NCI-H524 (cell line): Measurements from ENCODE around the gene OTX2.

Source experiments
- DNase-seq, 2 experiments: peaks; one replicate each; lab custom pipeline; 2025; lab: John Stamatoyannopoulos, UW

The OTX2 gene

DNA sequence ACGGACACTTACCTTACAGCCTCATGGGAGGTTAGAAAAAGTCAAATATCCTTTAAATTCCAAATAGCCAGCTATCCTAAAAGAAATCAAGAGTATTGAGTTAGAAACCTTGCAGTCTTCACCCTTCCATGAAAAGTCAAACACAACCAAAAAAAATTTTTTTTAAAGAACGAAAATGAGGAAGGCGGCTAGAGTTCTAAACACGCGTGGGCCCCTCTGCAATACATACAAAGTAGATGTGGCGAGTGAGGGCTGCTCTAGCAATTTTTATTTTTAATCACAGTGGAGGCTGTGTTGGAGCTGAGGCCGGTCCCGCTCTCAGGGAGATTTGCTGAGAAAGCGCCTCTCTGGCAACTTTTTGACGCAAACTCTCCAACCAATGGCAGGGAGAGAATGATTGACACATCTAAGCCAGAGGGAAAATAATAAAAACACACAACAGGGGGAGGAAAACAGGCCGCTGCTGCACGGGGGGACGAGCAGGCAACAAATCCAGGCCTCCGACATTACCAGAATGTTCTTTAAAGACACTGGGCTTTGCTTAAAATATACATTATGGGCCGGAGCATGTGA is at the start of gene OTX2:
OTX2 (minus strand) TSS at position 333 of the 573 bp plus-strand sequence. CDS start 5,023 bp downstream, outside the sequence.
- peak; percentile 94 to 98 for DNase-seq

DNA sequence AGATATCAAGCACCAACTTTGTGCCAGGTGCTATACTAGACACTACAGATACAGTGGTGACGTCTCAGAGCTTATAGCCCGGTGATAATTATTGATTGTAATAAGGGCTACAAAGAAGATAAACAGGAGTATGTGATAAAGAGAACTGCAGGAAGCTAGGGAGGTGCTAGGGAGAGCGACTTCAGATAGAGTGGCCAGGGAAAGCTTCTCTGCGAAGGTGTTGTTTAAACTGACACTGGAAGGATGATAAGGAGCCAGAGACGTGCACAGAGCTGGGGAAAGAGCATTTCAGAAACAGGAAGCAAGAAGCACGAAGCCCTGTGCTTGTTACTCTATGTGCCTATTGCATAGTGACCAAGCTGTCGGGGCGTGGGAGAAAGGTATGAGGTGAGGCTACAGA is 48.1 kb upstream of the OTX2 start:
- no peak for DNase-seq

DNA sequence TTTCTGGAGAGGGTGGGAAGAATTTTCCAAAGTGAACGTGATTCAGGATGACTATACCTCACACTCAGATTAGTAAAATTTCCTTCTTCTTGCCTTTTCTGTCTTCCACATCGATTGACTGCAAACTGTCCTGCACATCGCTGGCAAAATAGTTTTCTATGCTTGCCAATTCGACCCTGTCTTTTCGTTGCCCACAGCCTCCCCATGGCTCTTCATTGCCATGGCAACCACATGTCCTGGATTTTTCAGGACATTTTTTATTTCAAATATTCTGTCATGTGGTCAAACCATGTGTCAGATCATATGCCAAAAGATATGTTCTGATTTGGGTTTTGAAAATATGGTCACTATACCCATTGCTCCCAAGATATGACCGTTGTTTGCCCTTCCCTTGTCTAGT is 46.9 kb upstream of the OTX2 start:
- DNase-seq = no peak

DNA sequence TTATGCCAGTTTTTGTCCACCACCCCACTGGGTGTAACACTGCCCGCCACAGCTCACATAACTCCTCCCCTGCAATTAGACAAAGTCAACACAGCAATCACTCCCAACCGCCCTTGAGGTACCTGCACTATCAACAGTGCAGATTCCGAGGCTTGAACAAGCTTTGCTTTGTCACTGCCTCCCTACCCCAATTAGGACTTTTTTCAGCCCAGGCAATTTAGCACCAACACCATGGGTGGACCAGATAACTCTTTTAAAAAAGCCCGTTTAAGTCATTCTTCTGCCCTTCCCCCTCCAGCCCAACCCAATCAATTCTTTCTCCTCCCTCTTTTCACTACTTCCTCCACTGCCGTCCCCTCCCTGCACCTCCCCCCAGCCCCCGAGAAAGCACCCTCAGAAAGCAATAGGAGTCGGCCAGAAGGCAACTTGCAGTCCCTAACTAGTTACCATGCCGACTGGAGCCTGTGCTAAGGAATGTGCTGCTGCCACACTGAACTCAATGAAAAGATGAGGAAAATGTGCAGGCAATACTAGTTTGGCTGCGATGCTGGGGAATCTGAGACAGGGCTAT is 45.7 kb upstream of the OTX2 start:
- no peak for DNase-seq

DNA sequence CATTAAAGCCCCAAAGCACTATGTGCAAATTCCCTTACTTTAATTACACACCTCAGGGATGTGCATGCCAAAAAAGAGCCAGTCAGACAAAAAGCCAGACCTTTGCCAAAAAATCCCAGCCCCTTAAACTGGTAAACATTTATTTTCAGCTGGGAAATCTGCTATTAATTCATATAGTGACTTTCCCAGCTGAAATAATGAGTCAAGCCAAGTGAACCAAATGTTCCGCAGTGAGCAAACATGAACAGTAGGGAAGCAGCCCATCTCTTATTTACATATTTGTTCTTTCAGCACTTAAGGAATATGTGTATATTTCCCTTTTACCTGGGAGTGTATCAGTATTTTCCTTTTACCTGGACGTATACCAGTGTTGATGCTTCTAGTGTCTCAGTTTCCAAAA is 44.0 kb upstream of the OTX2 start:
- DNase-seq = no peak

DNA sequence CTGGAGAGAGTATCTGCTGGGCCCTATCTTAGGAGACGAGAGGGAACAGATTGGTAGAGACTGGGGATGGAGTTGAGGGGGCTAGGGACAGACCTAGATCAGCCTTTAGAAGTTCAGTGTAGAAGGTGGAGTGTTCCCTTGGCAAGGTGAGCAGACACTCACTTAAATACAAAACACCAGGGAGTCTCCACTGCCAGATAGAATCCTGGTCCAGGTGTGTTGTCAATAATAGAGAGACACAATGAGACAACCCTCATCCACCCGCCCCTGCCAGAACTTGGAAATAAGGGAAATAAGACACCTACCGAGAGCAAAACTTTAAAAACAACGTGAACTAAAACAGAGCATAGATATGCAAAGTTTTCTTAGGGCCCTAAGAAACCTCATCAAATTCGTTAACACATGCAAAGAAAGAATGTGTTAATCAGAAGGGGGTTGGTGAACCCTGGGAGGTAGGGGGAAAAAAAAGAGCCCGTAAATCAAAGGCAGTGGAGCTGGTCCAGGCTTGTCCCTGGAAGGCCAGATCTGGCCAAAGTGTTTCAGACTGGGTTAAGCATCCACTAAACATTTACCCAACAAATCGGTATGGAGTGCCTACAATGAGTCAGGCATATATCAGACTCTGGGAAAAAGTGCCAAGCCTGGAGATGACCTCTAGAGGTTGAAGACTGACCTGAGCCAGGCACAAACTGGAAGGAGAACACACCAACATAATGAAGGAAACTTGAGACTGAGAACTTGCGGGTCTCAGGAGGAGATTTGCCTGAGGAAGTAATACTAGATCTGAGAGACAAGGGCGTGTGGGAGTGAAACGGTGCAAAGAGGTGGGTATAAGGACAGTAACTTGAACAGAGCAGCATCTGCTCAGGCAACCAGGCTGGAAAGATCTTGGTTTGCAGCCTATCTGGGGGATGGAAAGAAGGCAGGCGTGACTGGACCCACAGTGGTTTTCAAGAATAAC is 37.0 kb upstream of the OTX2 start:
- DNase-seq = no peak

DNA sequence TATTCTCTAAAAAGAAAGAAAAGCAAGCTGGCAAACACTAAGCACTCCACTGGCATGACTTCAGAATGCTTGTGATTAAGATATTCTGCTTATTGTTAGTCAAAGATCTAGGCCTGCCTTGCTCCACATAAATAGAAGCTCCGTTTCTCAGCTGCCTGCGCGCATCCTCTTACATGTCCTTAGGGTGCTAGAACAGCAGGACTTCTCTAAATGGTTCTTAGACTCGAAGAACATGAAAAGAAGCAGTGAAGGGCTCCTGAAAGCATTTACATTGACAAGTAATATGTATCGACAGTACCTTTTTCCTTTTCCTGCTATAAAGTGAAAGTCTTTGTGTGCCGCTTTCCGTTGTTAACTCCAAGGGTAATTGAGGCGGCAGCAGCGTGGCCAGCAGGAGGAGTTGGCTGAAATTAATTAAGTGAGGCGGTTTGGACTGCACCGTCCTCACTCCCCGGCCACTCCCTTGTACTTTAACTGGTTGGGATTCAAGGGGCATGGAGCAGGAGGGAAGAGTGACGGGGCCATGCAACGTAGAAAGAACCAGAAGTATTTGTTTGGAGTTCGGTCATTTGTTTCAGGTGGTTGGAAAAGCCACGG is 34.2 kb upstream of the OTX2 start:
- DNase-seq = no peak

DNA sequence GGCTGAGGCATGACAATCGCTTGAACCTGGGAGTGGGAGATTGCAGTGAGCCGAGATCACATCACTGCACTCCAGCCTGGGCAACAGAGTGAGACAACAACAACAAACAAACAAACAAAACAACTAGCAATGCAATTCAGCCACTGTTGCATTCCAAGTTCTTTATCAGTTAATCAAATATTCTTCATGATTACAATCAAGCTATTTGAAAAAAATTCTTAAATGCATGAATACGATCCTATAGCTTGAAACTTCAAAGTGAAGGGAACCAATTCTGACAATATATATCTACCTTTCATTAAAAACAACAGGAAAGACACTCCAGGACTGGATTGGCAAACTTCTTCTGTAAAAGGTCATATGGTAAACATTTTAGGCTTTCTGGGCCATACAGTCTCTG is 31.3 kb upstream of the OTX2 start:
- no peak for DNase-seq

DNA sequence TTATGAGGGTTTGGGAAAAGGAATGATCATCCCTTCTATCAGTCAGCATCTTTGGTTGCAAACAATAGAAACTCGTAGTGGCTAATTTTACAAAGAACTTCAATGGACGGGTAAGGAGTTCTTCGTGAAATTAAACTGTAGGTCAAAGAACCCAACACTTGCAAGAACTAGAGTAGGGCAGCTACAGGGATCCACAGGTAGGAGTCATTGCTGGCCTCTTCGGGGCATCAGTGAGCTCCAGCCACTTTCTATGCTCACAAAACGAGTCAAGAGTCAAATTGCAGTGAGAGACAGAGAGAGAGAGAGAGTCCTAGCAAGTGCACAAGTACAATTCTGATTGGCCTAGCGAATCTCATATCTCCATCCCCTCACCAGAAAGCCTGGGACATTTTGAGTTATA is 29.9 kb upstream of the OTX2 start:
- no peak for DNase-seq

DNA sequence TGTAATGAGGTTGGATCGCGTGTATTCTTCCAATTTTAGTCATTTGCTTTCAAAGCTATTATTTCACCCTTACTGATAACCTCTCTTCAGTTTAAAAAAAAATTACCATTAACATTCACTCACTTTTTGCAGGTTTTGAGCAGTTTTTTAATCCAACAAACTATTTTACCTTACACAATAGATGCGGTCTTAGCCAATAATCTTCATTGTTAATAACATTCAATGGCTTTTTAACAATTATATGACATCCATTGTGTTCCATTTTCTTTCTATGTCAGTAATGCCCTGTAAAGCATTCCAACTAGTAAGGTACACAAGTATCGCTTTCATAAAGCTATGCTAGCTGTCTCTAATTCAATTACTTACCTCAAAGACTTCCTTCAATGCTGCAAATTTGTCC is 18.9 kb upstream of the OTX2 start:
- DNase-seq = no peak

DNA sequence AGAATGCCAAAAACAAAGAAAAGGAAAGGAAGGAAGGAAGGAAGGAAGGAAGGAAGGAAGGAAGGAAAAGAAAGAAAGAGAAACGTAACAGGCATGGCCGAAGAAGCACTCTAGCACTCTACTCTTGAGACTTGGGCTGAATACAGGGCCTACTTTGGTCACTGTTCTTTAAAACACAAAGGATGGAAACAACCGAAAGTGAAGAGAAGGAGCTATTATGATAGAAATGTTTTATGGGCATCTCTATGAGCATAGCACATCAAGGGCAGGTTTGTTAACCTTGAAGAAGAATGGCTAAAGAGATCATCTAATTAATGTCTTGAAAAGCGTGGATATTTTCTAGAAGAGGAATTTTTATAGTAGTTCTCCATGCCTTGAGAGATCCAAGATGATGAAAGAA is 15.9 kb upstream of the OTX2 start:
- DNase-seq = no peak

DNA sequence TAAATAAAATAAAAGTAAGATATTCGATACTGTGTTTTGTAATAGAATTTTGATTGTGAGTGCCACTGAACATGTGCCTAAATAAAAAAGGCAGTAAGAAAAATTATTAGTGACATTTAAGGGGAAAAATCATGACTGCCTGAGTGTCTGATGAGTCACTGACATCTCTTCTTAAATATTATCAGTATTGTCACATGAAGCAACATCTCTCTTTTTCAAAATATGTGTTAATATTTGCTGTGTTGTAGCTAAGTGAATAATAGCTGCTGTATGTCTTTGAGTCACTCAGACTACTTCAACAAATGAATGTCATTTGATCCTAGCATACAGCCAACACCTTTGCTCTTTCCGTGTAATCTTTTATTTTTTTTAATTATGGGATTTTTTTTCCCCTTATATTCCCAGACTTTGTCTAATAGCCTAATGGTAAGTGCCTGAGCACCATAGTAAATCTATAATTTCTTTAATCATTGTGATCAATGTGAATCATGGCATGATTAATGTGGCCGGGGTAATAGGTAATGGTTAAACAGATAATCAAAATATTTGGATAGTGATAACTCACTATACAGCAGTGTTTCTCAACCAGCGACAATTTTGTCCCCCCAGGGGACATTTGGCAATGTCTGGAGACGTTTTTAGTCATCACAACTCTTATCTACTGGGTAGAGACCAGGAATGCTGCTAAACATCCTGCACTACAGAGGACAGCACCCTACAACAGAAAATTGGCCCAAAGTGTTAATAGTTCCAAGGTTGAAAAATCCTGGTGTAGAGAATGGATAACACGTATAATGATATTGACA is 11.7 kb upstream of the OTX2 start:
- no peak for DNase-seq

DNA sequence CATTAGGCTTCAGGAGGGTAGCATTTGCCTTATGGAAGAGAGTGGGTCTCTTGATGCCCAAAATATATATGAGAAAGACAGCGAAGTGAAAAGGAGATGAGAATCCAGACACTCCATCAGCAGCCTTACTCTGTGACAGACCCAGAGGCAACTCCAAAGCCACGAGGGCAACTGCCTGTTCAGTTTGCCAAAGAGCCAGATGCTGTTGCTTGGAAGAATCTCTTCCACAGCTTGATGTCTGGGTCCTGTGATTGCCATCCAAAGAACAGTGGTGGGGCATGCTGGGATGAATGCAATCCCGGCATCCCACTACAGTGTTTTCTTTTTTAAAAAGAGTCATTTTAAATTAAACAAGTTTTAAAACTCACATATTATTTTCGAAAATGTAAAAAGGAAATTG is 10.9 kb upstream of the OTX2 start:
- peak; percentile 91 to 95 for DNase-seq

DNA sequence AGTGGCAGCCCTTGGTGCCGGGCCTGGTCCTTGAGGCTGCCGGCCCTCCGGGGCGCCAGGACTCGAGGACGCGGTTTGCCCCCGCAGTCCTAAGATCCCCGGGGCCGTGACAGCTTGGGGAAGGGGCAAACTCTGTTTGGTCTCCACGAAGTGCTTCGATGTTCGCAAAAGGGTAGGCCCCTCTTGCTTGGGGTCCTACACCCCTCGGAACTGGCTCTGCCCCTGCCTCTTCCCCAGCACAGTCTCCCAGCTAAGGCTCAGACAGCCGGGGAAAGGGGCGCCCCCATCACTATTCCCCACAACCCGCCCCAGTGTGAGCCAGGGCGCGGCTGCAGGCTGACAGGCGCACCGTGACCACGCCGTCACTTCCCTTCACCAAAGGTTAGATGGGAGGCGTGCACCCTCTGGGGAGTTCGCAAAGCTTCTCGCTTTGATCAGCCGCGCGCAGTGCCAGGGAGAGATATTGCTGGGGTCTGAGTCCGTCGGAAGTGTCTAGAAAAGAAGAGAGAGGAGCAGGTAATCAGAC is 7.2 kb upstream of the OTX2 start:
- DNase-seq = peak; percentile 55 to 83

DNA sequence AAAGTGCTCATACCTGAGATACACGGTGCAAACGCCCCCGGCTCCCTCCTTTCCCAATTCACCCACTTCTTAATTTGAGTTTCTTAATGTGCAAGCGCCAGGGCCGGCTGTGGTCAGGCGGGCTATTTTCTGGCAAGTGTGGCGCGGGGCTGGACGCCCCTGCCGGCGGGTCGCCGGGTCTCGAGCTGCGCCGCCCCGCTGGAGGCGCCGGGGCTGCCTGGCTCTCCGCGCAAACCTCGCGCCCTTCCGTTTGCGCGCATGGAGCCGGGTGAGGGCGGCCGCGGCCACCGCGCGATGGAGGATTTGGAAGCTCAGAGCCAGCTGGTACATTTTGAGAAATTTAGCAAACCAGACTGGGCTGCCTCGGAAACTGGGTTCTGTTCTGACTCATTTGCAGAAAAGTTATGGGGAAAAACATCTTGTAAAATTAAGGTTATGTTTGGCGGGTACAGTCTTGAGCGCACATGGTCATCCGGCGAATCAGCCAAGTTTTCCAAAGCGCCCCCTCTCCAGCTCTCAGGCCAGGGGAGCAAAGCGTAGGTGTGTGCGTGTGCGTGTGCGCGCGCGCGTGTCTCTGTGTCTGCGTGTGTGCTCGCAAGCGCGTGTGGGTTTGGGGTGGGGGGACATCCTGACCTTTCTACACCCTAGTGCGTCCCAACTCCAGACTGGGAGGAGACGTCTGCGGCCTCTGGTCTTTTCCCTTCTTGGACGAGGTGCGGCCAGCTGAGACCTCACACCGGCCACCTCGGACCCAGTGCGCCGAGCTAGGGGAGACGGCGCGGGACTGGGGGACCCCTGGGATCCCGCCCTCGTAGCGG is 6.5 kb upstream of the OTX2 start:
- DNase-seq = peak; percentile 65 to 77

DNA sequence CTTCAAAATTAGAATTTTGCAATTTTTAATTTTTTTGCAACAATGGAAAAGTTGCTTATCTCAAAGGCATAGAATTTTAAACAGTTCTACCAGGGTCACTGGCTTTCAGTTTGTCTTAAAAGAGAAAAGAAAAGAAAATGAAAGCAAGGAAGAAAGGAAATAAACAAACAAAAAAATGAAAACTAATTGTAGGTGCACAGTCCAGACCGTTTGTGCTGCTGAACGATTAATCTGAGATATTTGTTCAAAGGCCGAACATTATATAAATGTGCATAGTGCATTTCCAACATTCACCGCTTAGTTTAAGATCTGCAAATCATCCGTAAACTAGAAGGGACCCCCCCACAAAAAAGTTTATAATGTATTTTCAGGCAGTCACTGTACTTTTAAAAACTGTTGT is 5.5 kb upstream of the OTX2 start:
- DNase-seq = no peak

DNA sequence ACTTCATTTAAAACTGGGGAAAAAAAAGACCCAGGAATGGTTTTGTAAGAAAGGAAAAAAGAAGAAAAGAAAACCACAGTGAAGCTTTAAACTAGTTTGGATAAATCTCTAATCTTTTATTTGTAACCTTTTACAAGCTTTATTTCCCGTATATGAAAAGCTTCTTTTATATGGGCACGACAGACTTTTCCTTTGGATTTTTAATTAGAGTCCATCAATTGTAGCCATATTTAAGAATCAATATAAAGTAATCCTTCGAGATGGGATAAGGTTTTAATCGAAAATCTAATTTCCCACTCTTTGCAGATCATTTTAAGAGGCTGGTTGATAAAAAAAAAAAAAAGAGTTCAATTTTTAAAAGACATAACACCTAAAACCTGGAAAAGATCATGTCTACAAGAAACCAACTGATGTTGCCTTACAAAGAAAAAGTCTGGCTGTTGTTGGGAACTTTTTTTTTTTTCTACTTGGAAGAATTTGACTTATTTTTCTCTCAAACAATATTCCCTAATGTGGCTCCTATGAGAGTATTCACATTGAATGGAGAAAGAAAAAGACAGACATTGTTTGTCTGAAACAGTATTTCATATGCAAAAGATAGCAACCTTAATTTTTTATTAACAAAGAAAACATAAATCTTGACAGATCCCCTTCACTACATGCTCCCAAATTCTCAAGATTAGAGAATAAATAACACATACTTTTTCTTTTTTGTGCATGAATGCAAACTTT is 4.9 kb upstream of the OTX2 start:
- no peak for DNase-seq

DNA sequence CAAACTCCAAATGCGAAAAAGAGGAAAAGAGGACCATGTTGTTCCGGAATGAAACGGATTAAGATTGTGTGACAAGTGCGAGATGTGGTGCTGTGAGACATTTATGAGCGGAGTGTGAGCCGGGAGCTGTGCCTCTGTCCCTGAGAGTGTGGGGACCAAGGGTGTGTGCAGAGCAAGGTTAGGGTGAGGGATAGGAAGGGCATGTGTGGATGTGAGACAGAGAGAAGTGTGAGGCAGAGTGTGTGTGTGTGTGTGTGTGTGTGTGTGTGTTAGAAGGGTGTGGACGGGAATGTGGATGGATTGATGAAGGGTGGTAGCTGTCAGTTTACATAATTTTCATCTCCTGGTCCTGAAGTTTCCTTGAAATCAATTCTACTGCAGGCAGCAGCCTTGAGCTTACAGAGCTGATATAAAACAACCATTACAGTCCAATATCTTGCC is 4.3 kb upstream of the OTX2 start:
- peak; percentile 93 to 96 for DNase-seq

DNA sequence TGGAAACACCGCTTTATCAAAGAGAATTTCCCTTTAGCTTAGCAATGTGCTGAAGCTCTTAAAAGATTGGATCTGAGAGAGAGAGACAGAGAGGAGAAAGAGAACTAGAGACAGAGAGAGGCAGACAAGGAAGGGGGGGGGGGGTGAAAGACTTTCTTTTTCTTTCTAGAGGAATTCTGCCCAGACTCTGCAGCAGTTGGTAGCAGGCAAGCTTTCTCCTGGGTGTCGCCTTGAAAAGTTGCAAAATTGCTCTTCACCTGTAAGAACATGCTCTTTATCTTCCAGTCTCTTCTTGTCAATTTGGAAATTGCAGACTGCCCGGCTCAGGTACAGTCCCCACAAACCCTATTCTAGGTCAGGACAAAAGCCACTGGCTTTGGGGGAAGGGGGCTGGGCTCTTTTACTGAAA is 2.9 kb upstream of the OTX2 start:
- DNase-seq = peak; percentile 68 to 72
